PC-3 (cell line): Measurements from ENCODE around the gene SAFB.

ENCODE experiments used
- CTCF ChIP-seq: fragments of 300-600 bp; sonication (generic); conservative IDR thresholded peaks from 2 replicates; pipeline ENCODE4 v1.5.1; 2017; ENCODE audit warnings: antibody characterized with exemption, low read depth, mild to moderate bottlenecking, low read length
- EZH2 ChIP-seq: fragments of 300-600 bp; sonication (generic); IDR thresholded peaks from one replicate; pipeline ENCODE4 v1.6.1; 2017; ENCODE audit warnings: antibody characterized with exemption, mild to moderate bottlenecking, low read length; ENCODE audit not compliant: unreplicated experiment

- TF ChIP-seq EZH2 (no peak), CTCF (no peak)
Measured at GRCh38 chr19:5608291-5608690, 14.6 kb upstream of the SAFB start.
